Astrocyte (in vitro differentiated cells and primary cell): ENCODE measurements around the gene PTAFR. TPM values are rescaled to one million over a fixed set of nuclear protein-coding genes. Genes with fewer than 3 reads are reported as not detected.
"Not testable (repeated sequence)": the region's sequence is repeated elsewhere in the genome, so short reads cannot be mapped to it uniquely, and the experiment has no call there.

ENCODE experiments used
- DNase-seq: peaks from one replicate; pipeline ENCODE4 v3.0.0-alpha.2; 2010; ENCODE audit warnings: low read depth
- FAIRE-seq: peaks from 2 replicates; lab custom pipeline; 2011; peaks lifted over from hg19 to GRCh38; lab: Jason Lieb, UNC
- H2AFZ ChIP-seq: 2 replicates; pipeline ENCODE4 v1.6.0; 2012; ENCODE audit warnings: low read depth, low read length, inconsistent platforms
- H3K27ac ChIP-seq: 2 replicates; pipeline ENCODE4 v1.5.1; 2011; ENCODE audit warnings: low read depth, low read length, inconsistent platforms
- H3K27me3 ChIP-seq: 2 replicates; pipeline ENCODE4 v1.6.0; 2011; ENCODE audit warnings: low read length, inconsistent platforms; ENCODE audit not compliant: insufficient read depth
- H3K36me3 ChIP-seq: 2 replicates; pipeline ENCODE4 v1.5.1; 2011; ENCODE audit warnings: low read length, inconsistent platforms; ENCODE audit not compliant: insufficient read depth
- H3K4me1 ChIP-seq: 2 replicates; pipeline ENCODE4 v1.5.1; 2011; ENCODE audit warnings: low read length, inconsistent platforms; ENCODE audit not compliant: insufficient read depth
- H3K4me2 ChIP-seq: 2 replicates; pipeline ENCODE4 v1.6.0; 2012; ENCODE audit warnings: low read length, inconsistent platforms
- H3K4me3 ChIP-seq: 2 replicates; pipeline ENCODE4 v1.5.1; 2011; ENCODE audit warnings: low read depth, mild to moderate bottlenecking, low read length, inconsistent platforms; ENCODE audit not compliant: insufficient read depth
- H3K79me2 ChIP-seq: 2 replicates; pipeline ENCODE4 v1.6.0; 2012; ENCODE audit warnings: mild to moderate bottlenecking, low read length, inconsistent platforms; ENCODE audit not compliant: insufficient read depth
- H3K9ac ChIP-seq: 2 replicates; pipeline ENCODE4 v1.6.0; 2012; ENCODE audit warnings: mild to moderate bottlenecking, low read length, inconsistent platforms
- H3K9me3 ChIP-seq: 2 replicates; pipeline ENCODE4 v1.5.1; 2012; ENCODE audit warnings: low read depth, mild to moderate bottlenecking, low read length, inconsistent platforms; ENCODE audit not compliant: insufficient read depth
- H4K20me1 ChIP-seq: 2 replicates; pipeline ENCODE4 v1.6.0; 2012; ENCODE audit warnings: low read length, inconsistent platforms; ENCODE audit not compliant: insufficient read depth
- H3K27ac Mint-ChIP-seq: one replicate; pipeline ENCODE4 v1.8.0; 2021; ENCODE audit warnings: mild to moderate bottlenecking, mixed read lengths; ENCODE audit not compliant: unreplicated experiment
- H3K27me3 Mint-ChIP-seq: one replicate; pipeline ENCODE4 v1.8.0; 2021; ENCODE audit warnings: low read depth, mixed read lengths; ENCODE audit not compliant: unreplicated experiment
- H3K36me3 Mint-ChIP-seq: one replicate; pipeline ENCODE4 v1.8.0; 2021; ENCODE audit warnings: low read depth, mixed read lengths; ENCODE audit not compliant: unreplicated experiment
- H3K4me1 Mint-ChIP-seq: one replicate; pipeline ENCODE4 v1.8.0; 2021; ENCODE audit warnings: low read depth, mixed read lengths; ENCODE audit not compliant: unreplicated experiment
- H3K4me3 Mint-ChIP-seq: one replicate; pipeline ENCODE4 v1.8.0; 2021; ENCODE audit warnings: mild to moderate bottlenecking, moderate library complexity, mixed read lengths; ENCODE audit not compliant: unreplicated experiment
- H3K9me3 Mint-ChIP-seq: one replicate; pipeline ENCODE4 v1.8.0; 2021; ENCODE audit warnings: mild to moderate bottlenecking, mixed read lengths; ENCODE audit not compliant: unreplicated experiment
- CTCF ChIP-seq: IDR thresholded peaks from 2 replicates; pipeline ENCODE4 v1.5.1; 2011; ENCODE audit warnings: low read depth, mild to moderate bottlenecking, inconsistent platforms, low read length, moderate library complexity; ENCODE audit not compliant: insufficient read depth
- EZH2 ChIP-seq: IDR thresholded peaks from 2 replicates; pipeline ENCODE4 v1.6.1; 2012; ENCODE audit warnings: mild to moderate bottlenecking, low read length, inconsistent platforms; ENCODE audit not compliant: insufficient read depth
- total RNA-seq: library from RNA; stranded (reverse); gene quantifications from 2 replicates; pipeline ENCODE4 v1.2.1, GENCODE V29; 2021

PTAFR gene
- total RNA-seq, 1 donor from 2014 or later, result 0.32 TPM

GRCh38 chr1:28143496-28144202 is 32.8 kb downstream of the PTAFR start:
- no peak overlapping the region for H3K9ac ChIP-seq
- no peaks in the 10 kb centered on the region for H4K20me1 ChIP-seq
- no peaks in the 10 kb centered on the region for H3K4me1 ChIP-seq
- no peaks in the 10 kb centered on the region for H3K9me3 ChIP-seq
- no peak for TF ChIP-seq CTCF
- no peak for TF ChIP-seq EZH2
- H3K36me3 ChIP-seq, result no peaks in the 10 kb centered on the region
- H3K9me3 Mint-ChIP-seq, result peaks cover 1% of the 10 kb centered on the region
- H3K36me3 Mint-ChIP-seq, result peaks cover 2% of the 10 kb centered on the region
- no peak overlapping the region for H3K4me3 Mint-ChIP-seq
- H3K4me1 Mint-ChIP-seq, result no peaks in the 10 kb centered on the region
- no peak for FAIRE-seq
- H3K27me3 Mint-ChIP-seq, result peaks cover 2% of the 10 kb centered on the region
- no peak for DNase-seq
- no peaks in the 10 kb centered on the region for H3K79me2 ChIP-seq
- H2AFZ ChIP-seq, result no peak overlapping the region
- H3K4me2 ChIP-seq, result no peak overlapping the region
- no peaks in the 10 kb centered on the region for H3K27me3 ChIP-seq
- H3K27ac Mint-ChIP-seq, result no peak overlapping the region
- no peak overlapping the region for H3K27ac ChIP-seq
- H3K4me3 ChIP-seq, result no peak overlapping the region

- peaks cover 2% of the 10 kb centered on the region for H3K27me3 Mint-ChIP-seq
- Histone ChIP-seq H3K4me3 (no peak overlapping the region), H3K36me3 (no peaks in the 10 kb centered on the region), H3K27ac (no peak overlapping the region), H4K20me1 (no peaks in the 10 kb centered on the region), H3K9ac (no peak overlapping the region), H2AFZ (no peak overlapping the region), H3K4me1 (no peaks in the 10 kb centered on the region), H3K27me3 (no peaks in the 10 kb centered on the region), H3K4me2 (no peak overlapping the region), H3K79me2 (no peaks in the 10 kb centered on the region), H3K9me3 (no peaks in the 10 kb centered on the region)
- no peak overlapping the region for H3K27ac Mint-ChIP-seq
- TF ChIP-seq CTCF (no peak), EZH2 (no peak)
- H3K36me3 Mint-ChIP-seq, result peaks cover 2% of the 10 kb centered on the region
- FAIRE-seq, result no peak
- H3K9me3 Mint-ChIP-seq, result peaks cover 1% of the 10 kb centered on the region
- H3K4me3 Mint-ChIP-seq, result no peak overlapping the region
- DNase-seq, result no peak
- H3K4me1 Mint-ChIP-seq, result peaks cover 5% of the 10 kb centered on the region
Observed at GRCh38 chr1:28141685-28142084, 34.8 kb downstream of the PTAFR start.

- not testable (repeated sequence) for H4K20me1 ChIP-seq, H3K27me3 Mint-ChIP-seq, H3K27ac Mint-ChIP-seq, H3K4me1 ChIP-seq, H2AFZ ChIP-seq, DNase-seq, H3K9me3 ChIP-seq, H3K36me3 ChIP-seq, H3K4me3 ChIP-seq, H3K36me3 Mint-ChIP-seq, H3K9ac ChIP-seq, H3K79me2 ChIP-seq, H3K9me3 Mint-ChIP-seq, H3K27me3 ChIP-seq, H3K27ac ChIP-seq, H3K4me3 Mint-ChIP-seq, H3K4me1 Mint-ChIP-seq, FAIRE-seq, H3K4me2 ChIP-seq
Observed at GRCh38 chr1:28139866-28140265, 36.6 kb downstream of the PTAFR start.
